GM12872 (cell line): ENCODE measurements around the gene TNNI3K.

ENCODE experiments used
- CTCF ChIP-seq: IDR thresholded peaks from 3 replicates; pipeline ENCODE4 v1.5.1; 2011; ENCODE audit warnings: low read depth, mild to moderate bottlenecking, low read length, moderate library complexity; ENCODE audit not compliant: insufficient read depth

Gene TNNI3K

GRCh38 chr1:74362691-74363090 lies 127.5 kb downstream of the TNNI3K start:
- TF ChIP-seq CTCF: no peak

- no peak for TF ChIP-seq CTCF
Observed at GRCh38 chr1:74363220-74363619, 128.0 kb downstream of the TNNI3K start.

GRCh38 chr1:74367175-74367813 lies 132.1 kb downstream of the TNNI3K start:
- TF ChIP-seq CTCF: no peak

- no peak for TF ChIP-seq CTCF
Observed at GRCh38 chr1:74368335-74368734, 133.1 kb downstream of the TNNI3K start.

GRCh38 chr1:74375376-74375775 lies 140.2 kb downstream of the TNNI3K start:
- TF ChIP-seq CTCF: no peak

- no peak for TF ChIP-seq CTCF
Observed at GRCh38 chr1:74380252-74380651, 145.1 kb downstream of the TNNI3K start.

GRCh38 chr1:74388855-74389254 lies 153.7 kb downstream of the TNNI3K start:
- no peak for TF ChIP-seq CTCF
